ENCODE results near the gene ARHGEF33. TPM values are rescaled to one million over a fixed set of nuclear protein-coding genes. Genes with fewer than 3 reads are reported as not detected.

The ARHGEF33 gene
- total RNA-seq, 1 experiment from 2014 or later = 0.04 TPM

- H3K36me3 ChIP-seq (ENCODE audit: low read depth, low read length) = no peaks in the 10 kb centered on the region
- H3K4me3 ChIP-seq (ENCODE audit: low read length) = no peak overlapping the region
- POLR2A ChIA-PET (ENCODE audit: unreplicated experiment) = no interaction called here
- no peaks in the 10 kb centered on the region for H3K4me1 ChIP-seq (ENCODE audit: insufficient read depth, low read length)
- BruUV-seq (replicated peaks) = no TSS peak
- intact Hi-C loops (cut with micrococcal nuclease) = no loop called here
- DNase-seq = no peak
- TF ChIP-seq EZH2phosphoT487 (IDR thresholded peaks at IDR 0.05; ENCODE audit: borderline replicate concordance, low read length) (no peak), CTCF (conservative IDR thresholded peaks at IDR 0.05; ENCODE audit: low read depth, low read length) (no peak), EZH2 (IDR thresholded peaks at IDR 0.05; ENCODE audit: low read length, unreplicated experiment) (no peak)
- no peak overlapping the region for H3K9ac ChIP-seq (ENCODE audit: low read length)
- no peaks in the 10 kb centered on the region for H3K27me3 ChIP-seq (ENCODE audit: low read length)
- H3K9me2 ChIP-seq (replicated peaks; ENCODE audit: low read length) = 0 out of 2 replicates have a peak, but pooled peaks cover 3% of the 10 kb centered on the region
- H3K27ac ChIP-seq (ENCODE audit: low read length) = no peak overlapping the region
- no peaks in the 10 kb centered on the region for H3K79me2 ChIP-seq (ENCODE audit: low read length)
- H2AFZ ChIP-seq (ENCODE audit: low read length) = no peak overlapping the region
- no peaks in the 10 kb centered on the region for H3F3A ChIP-seq (ENCODE audit: low read length, unreplicated experiment)
- CTCF ChIA-PET = interaction anchor here (1.2 kb wide), 1 partner anchor 24 kb away, joined by 4 read pairs; no protein-coding TSS in a partner anchor
- no peak overlapping the region for H3K4me2 ChIP-seq (ENCODE audit: low read length)
- ATAC-seq = no peak
- no peaks in the 10 kb centered on the region for H3K9me3 ChIP-seq (ENCODE audit: low read length)
- H4K20me1 ChIP-seq (ENCODE audit: low read length) = no peaks in the 10 kb centered on the region
Measured at GRCh38 chr2:38971377-38971776, 81.7 kb downstream of the ARHGEF33 start.

GRCh38 chr2:38973266-38973665 lies 83.6 kb downstream of the ARHGEF33 start:
- ChIA-PET POLR2A (ENCODE audit: unreplicated experiment) (no interaction called here), CTCF (no interaction called here)
- Histone ChIP-seq H3F3A (ENCODE audit: low read length, unreplicated experiment) (no peaks in the 10 kb centered on the region), H3K4me2 (ENCODE audit: low read length) (no peak overlapping the region), H3K9me2 (replicated peaks; ENCODE audit: low read length) (0 out of 2 replicates have a peak, but pooled peaks cover 3% of the 10 kb centered on the region), H3K4me3 (ENCODE audit: low read length) (no peak overlapping the region), H3K9ac (ENCODE audit: low read length) (no peak overlapping the region), H3K79me2 (ENCODE audit: low read length) (no peaks in the 10 kb centered on the region), H2AFZ (ENCODE audit: low read length) (no peak overlapping the region), H3K27me3 (ENCODE audit: low read length) (no peaks in the 10 kb centered on the region), H3K36me3 (ENCODE audit: low read depth, low read length) (no peaks in the 10 kb centered on the region), H3K4me1 (ENCODE audit: insufficient read depth, low read length) (no peaks in the 10 kb centered on the region), H4K20me1 (ENCODE audit: low read length) (no peaks in the 10 kb centered on the region), H3K27ac (ENCODE audit: low read length) (no peak overlapping the region), H3K9me3 (ENCODE audit: low read length) (no peaks in the 10 kb centered on the region)
- no peak for ATAC-seq
- DNase-seq = no peak
- intact Hi-C loops (cut with micrococcal nuclease) = no loop called here
- TF ChIP-seq EZH2 (IDR thresholded peaks at IDR 0.05; ENCODE audit: low read length, unreplicated experiment) (no peak), EZH2phosphoT487 (IDR thresholded peaks at IDR 0.05; ENCODE audit: borderline replicate concordance, low read length) (no peak), CTCF (conservative IDR thresholded peaks at IDR 0.05; ENCODE audit: low read depth, low read length) (no peak)
- no TSS peak for BruUV-seq (replicated peaks)

- Histone ChIP-seq H3K9me2 (replicated peaks; ENCODE audit: low read length) (0 out of 2 replicates have a peak, but pooled peaks cover 3% of the 10 kb centered on the region), H3K9ac (ENCODE audit: low read length) (no peak overlapping the region), H3F3A (ENCODE audit: low read length, unreplicated experiment) (no peaks in the 10 kb centered on the region), H3K27ac (ENCODE audit: low read length) (no peak overlapping the region), H3K9me3 (ENCODE audit: low read length) (no peaks in the 10 kb centered on the region), H2AFZ (ENCODE audit: low read length) (no peak overlapping the region), H3K27me3 (ENCODE audit: low read length) (no peaks in the 10 kb centered on the region), H3K4me1 (ENCODE audit: insufficient read depth, low read length) (no peaks in the 10 kb centered on the region), H3K4me2 (ENCODE audit: low read length) (no peak overlapping the region), H3K79me2 (ENCODE audit: low read length) (no peaks in the 10 kb centered on the region), H4K20me1 (ENCODE audit: low read length) (no peaks in the 10 kb centered on the region), H3K36me3 (ENCODE audit: low read depth, low read length) (no peaks in the 10 kb centered on the region), H3K4me3 (ENCODE audit: low read length) (no peak overlapping the region)
- no peak for TF ChIP-seq EZH2 (IDR thresholded peaks at IDR 0.05; ENCODE audit: low read length, unreplicated experiment)
- no peak for TF ChIP-seq EZH2phosphoT487 (IDR thresholded peaks at IDR 0.05; ENCODE audit: borderline replicate concordance, low read length)
- TF ChIP-seq CTCF (conservative IDR thresholded peaks at IDR 0.05; ENCODE audit: low read depth, low read length) = no peak
- no peak for ATAC-seq
- no TSS peak for BruUV-seq (replicated peaks)
- intact Hi-C loops (cut with micrococcal nuclease) = no loop called here
- ChIA-PET CTCF (no interaction called here), POLR2A (ENCODE audit: unreplicated experiment) (no interaction called here)
- no peak for DNase-seq
Measured at GRCh38 chr2:38975042-38975441, 85.4 kb downstream of the ARHGEF33 start.

Measured in PC-3 (cell line).